HEK293 (cell line): ENCODE measurements around the gene DOCK3.
"Not testable (repeated sequence)": the region's sequence is repeated elsewhere in the genome, so short reads cannot be mapped to it uniquely, and the experiment has no call there.

Source experiments
- CTCF ChIA-PET: fragments of 350-600 bp; formaldehyde crosslinking; extraction: SDS; loops from one replicate; lab custom pipeline; 2021; ENCODE audit warnings: antibody characterized with exemption; lab: Yijun Ruan, JAX
- POLR2A ChIA-PET: fragments of 300-600 bp; formaldehyde crosslinking; extraction: SDS; loops from one replicate; lab custom pipeline; 2020; ENCODE audit warnings: antibody characterized with exemption, inconsistent platforms; lab: Yijun Ruan, JAX
- H3K27ac ChIP-seq: fragments of 200-500 bp; sonication (Bioruptor generic); 2 replicates; pipeline ENCODE4 v1.5.1; 2014; ENCODE audit warnings: low read depth, low read length, control low read depth, inconsistent platforms; ENCODE audit errors: extremely low read depth
- H3K36me3 ChIP-seq, 2 experiments: fragments of 200-500 bp in 1 of 2; sonication (Bioruptor generic) in 1 of 2; 1 replicate in 1 of 2; 2 replicates in 1 of 2; pipeline ENCODE4 v1.5.1; 2014 to 2017; ENCODE audit warnings: inconsistent platforms in 2 of 2, low read length in 2 of 2; ENCODE audit not compliant: control insufficient read depth in 2 of 2, insufficient read depth in 1 of 2
- H3K4me1 ChIP-seq: fragments of 200-500 bp; sonication (Bioruptor generic); 2 replicates; pipeline ENCODE4 v1.5.1; 2014; ENCODE audit warnings: mild to moderate bottlenecking, low read length, inconsistent platforms; ENCODE audit not compliant: control insufficient read depth, insufficient read depth
- H3K4me3 ChIP-seq: 2 replicates; pipeline ENCODE4 v1.5.1; 2011; ENCODE audit warnings: low read depth, mild to moderate bottlenecking, control low read depth, low read length, moderate library complexity
- H3K9me3 ChIP-seq: fragments of 200-500 bp; sonication (Bioruptor generic); 2 replicates; pipeline ENCODE4 v1.5.1; 2014; ENCODE audit warnings: low read depth, low read length, inconsistent platforms; ENCODE audit not compliant: control insufficient read depth, insufficient read depth
- GFI1B ChIP-seq: fragments of 450-650 bp; formaldehyde crosslinking; IDR thresholded peaks from 2 replicates; pipeline ENCODE4 v1.5.1; 2016; ENCODE audit warnings: missing biosample characterization, missing genetic modification characterization
- HOXA7 ChIP-seq: sonication (generic); formaldehyde crosslinking; IDR thresholded peaks from 2 replicates; pipeline ENCODE4 v1.8.1; 2022; ENCODE audit warnings: missing genetic modification reagents, borderline replicate concordance
- KLF9 ChIP-seq: fragments of 450-650 bp; formaldehyde crosslinking; IDR thresholded peaks from 2 replicates; pipeline ENCODE4 v1.5.1; 2016; ENCODE audit warnings: missing biosample characterization, missing genetic modification characterization, low read depth
- PRDM1 ChIP-seq: fragments of 450-650 bp; formaldehyde crosslinking; IDR thresholded peaks from 2 replicates; pipeline ENCODE4; 2016; ENCODE audit warnings: missing biosample characterization, missing genetic modification characterization
- WT1 ChIP-seq: fragments of 450-650 bp; formaldehyde crosslinking; IDR thresholded peaks from 2 replicates; pipeline ENCODE4 v1.5.1; 2016; ENCODE audit warnings: missing biosample characterization, missing genetic modification characterization
- ZBTB10 ChIP-seq: fragments of 450-650 bp; formaldehyde crosslinking; IDR thresholded peaks from 2 replicates; pipeline ENCODE4 v1.5.1; 2016; ENCODE audit warnings: missing biosample characterization, missing genetic modification characterization
- ZBTB11 ChIP-seq: fragments of 450-650 bp; formaldehyde crosslinking; conservative IDR thresholded peaks from 2 replicates; pipeline ENCODE4 v1.5.1; 2016; ENCODE audit warnings: low read depth, missing biosample characterization, missing genetic modification characterization
- ZEB2 ChIP-seq: fragments of 450-650 bp; formaldehyde crosslinking; IDR thresholded peaks from 2 replicates; pipeline ENCODE4 v1.5.1; 2016; ENCODE audit warnings: missing biosample characterization, missing genetic modification characterization
- ZFP37 ChIP-seq: fragments of 450-650 bp; formaldehyde crosslinking; IDR thresholded peaks from 2 replicates; pipeline ENCODE4 v1.5.1; 2016; ENCODE audit warnings: missing biosample characterization, missing genetic modification characterization
- ZNF10 ChIP-seq: fragments of 450-650 bp; formaldehyde crosslinking; IDR thresholded peaks from 2 replicates; pipeline ENCODE4 v1.5.1; 2017; ENCODE audit warnings: missing biosample characterization, missing genetic modification characterization
- ZNF174 ChIP-seq: fragments of 450-650 bp; formaldehyde crosslinking; IDR thresholded peaks from 2 replicates; pipeline ENCODE4 v1.5.0; 2017; ENCODE audit warnings: missing biosample characterization, mild to moderate bottlenecking, missing genetic modification characterization
- ZNF2 ChIP-seq: fragments of 450-650 bp; formaldehyde crosslinking; IDR thresholded peaks from 2 replicates; pipeline ENCODE4 v1.5.1; 2016; ENCODE audit warnings: missing biosample characterization, missing genetic modification characterization
- ZNF211 ChIP-seq: fragments of 450-650 bp; formaldehyde crosslinking; IDR thresholded peaks from 2 replicates; pipeline ENCODE4 v1.5.1; 2016; ENCODE audit warnings: low read depth, missing biosample characterization, missing genetic modification characterization
- ZNF324 ChIP-seq: fragments of 450-650 bp; formaldehyde crosslinking; IDR thresholded peaks from 2 replicates; pipeline ENCODE4 v1.5.1; 2016; ENCODE audit warnings: missing biosample characterization, missing genetic modification characterization
- ZNF394 ChIP-seq: fragments of 450-650 bp; formaldehyde crosslinking; IDR thresholded peaks from 2 replicates; pipeline ENCODE4 v1.5.1; 2016; ENCODE audit warnings: missing biosample characterization, missing genetic modification characterization, mild to moderate bottlenecking, moderate library complexity, borderline replicate concordance
- ZNF544 ChIP-seq: fragments of 450-650 bp; formaldehyde crosslinking; IDR thresholded peaks from 2 replicates; pipeline ENCODE4 v1.5.0; 2017; ENCODE audit warnings: missing biosample characterization, missing genetic modification characterization
- ZNF600 ChIP-seq: fragments of 450-650 bp; formaldehyde crosslinking; IDR thresholded peaks from 2 replicates; pipeline ENCODE4 v1.5.1; 2016; ENCODE audit warnings: missing biosample characterization, missing genetic modification characterization
- ZNF629 ChIP-seq: fragments of 450-650 bp; formaldehyde crosslinking; IDR thresholded peaks from 2 replicates; pipeline ENCODE4 v1.5.1; 2017; ENCODE audit warnings: missing biosample characterization, missing genetic modification characterization
- ZNF660 ChIP-seq: fragments of 450-650 bp; IDR thresholded peaks from 2 replicates; pipeline ENCODE4 v1.5.1; 2018; ENCODE audit warnings: missing biosample characterization, mild to moderate bottlenecking, missing genetic modification characterization
- ZSCAN23 ChIP-seq: fragments of 450-650 bp; formaldehyde crosslinking; IDR thresholded peaks from 2 replicates; pipeline ENCODE4 v1.5.1; 2016; ENCODE audit warnings: missing biosample characterization, missing genetic modification characterization
- TF ChIP-seq, protein P1 (sequence below): fragments of 450-650 bp; formaldehyde crosslinking; IDR thresholded peaks from 2 replicates; pipeline ENCODE4 v1.5.1; 2016; ENCODE audit warnings: missing biosample characterization, missing genetic modification characterization

Gene DOCK3

DNA sequence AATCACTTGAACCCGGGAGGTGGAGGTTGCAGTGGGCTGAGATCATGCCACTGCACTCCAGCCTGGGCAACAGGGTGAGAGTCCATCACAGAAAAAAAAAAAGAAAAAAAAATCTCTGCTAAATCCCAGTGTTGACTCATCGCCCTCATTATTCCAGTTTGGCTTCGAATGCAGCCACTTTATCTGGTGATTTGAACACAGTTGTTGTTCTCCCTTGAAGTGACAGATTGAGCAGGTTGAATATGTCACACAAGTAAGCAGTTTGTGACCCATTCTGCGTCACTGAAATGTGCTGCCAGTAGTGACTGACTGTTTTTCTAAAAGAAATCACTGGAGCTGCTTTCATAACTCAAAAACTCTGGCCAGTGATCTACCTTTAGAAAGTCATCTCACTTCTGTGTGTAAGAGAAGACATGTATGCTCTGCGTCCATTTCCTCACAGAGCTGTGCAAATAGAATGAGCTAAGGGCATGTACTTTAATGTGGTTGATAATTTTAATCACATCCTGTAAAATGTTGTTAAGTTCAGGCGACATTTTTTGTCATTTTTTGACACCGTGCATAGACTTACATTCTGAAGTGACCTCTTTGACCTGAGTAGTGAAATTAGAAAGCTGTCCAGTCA is 12.5 kb downstream of the DOCK3 start:
- Histone ChIP-seq H3K4me1 (no peaks in the 10 kb centered on the region), H3K9me3 (no peaks in the 10 kb centered on the region), H3K4me3 (no peak overlapping the region), H3K36me3 (no peaks in the 10 kb centered on the region), H3K27ac (no peak overlapping the region)
- TF ChIP-seq GFI1B (peak; percentile 77), ZFP37 (tag by site-specific recombination) (no peak), ZNF324 (tag by site-specific recombination) (no peak), PRDM1 (tag by site-specific recombination) (no peak), ZNF600 (tag by site-specific recombination) (peak; percentile 72; the same call in 1 of the 2 replicates), ZNF660 (no peak), HOXA7 (CRISPR knock-in tag) (no peak), WT1 (tag by site-specific recombination) (no peak), ZSCAN23 (tag by site-specific recombination) (no peak), KLF9 (tag by site-specific recombination) (no peak), ZNF629 (tag by site-specific recombination) (peak; percentile 45; the same call in 1 of the 2 replicates), ZNF394 (tag by site-specific recombination) (no peak)
- TF ChIP-seq, protein P1, sequence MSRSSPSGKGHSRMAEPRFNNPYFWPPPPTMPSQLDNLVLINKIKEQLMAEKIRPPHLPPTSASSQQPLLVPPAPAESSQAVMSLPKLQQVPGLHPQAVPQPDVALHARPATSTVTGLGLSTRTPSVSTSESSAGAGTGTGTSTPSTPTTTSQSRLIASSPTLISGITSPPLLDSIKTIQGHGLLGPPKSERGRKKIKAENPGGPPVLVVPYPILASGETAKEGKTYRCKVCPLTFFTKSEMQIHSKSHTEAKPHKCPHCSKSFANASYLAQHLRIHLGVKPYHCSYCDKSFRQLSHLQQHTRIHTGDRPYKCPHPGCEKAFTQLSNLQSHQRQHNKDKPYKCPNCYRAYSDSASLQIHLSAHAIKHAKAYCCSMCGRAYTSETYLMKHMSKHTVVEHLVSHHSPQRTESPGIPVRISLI (tag by site-specific recombination) = peak; percentile 40; the same call in 1 of the 2 replicates
- CTCF ChIA-PET = no interaction called here
- POLR2A ChIA-PET = no interaction called here

- no peak overlapping the region for H3K4me3 ChIP-seq
- H3K9me3 ChIP-seq = no peaks in the 10 kb centered on the region
- H3K27ac ChIP-seq = no peak overlapping the region
- no peaks in the 10 kb centered on the region for H3K36me3 ChIP-seq
- ChIA-PET POLR2A (no interaction called here), CTCF (no interaction called here)
- TF ChIP-seq ZNF2 (tag by site-specific recombination) (no peak), ZNF211 (tag by site-specific recombination) (no peak), ZBTB11 (no peak), ZNF174 (tag by site-specific recombination) (no peak), ZNF544 (tag by site-specific recombination) (no peak), ZBTB10 (tag by site-specific recombination) (no peak), ZEB2 (tag by site-specific recombination) (no peak), ZNF10 (tag by site-specific recombination) (no peak)
- TF ChIP-seq, all 188 proteins: peak for 0
- H3K4me1 ChIP-seq = no peaks in the 10 kb centered on the region
Measured at GRCh38 chr3:50687916-50688315, 13.2 kb downstream of the DOCK3 start.

DNA sequence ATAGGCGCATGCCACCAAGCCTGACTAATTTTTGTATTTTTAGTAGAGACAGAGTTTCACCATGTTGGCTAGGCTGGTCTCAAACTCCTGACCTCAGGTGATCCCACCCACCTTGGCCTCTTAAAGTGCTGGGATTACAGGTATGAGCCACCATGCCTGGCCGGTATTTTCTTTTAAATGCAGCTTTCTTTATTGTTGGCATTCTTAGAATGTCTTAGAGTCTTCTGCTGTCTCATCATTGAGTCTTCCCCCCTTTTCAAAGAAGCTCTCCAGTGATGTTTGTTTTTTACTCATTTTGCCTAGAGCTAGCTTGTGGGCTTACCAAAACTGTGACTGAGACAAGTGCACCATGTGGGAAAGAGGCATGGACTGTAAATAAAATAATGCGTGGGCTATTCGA is 13.9 kb downstream of the DOCK3 start:
- H3K4me3 ChIP-seq, H3K27ac ChIP-seq, CTCF ChIA-PET, POLR2A ChIA-PET, H3K36me3 ChIP-seq, H3K4me1 ChIP-seq, H3K9me3 ChIP-seq: not testable (repeated sequence)
